Liver (tissue), 3 donors: ENCODE results near the gene SALL1.

ENCODE experiments used
- CTCF ChIP-seq: fragments of 150-350 bp; IDR thresholded peaks from 2 replicates; pipeline ENCODE4 v1.5.1; 2017; ENCODE audit warnings: improper control_type of control experiment, low read depth, low read length; ENCODE audit not compliant: missing input control
- FOXA1 ChIP-seq: IDR thresholded peaks from 2 replicates; pipeline ENCODE4 v1.6.1; 2016; ENCODE audit warnings: antibody characterized with exemption
- JUND ChIP-seq, 2 donors: IDR thresholded peaks; 2 replicates each; pipeline ENCODE4 v1.6.1; 2016; ENCODE audit warnings: antibody characterized with exemption in 2 of 2
- NR2F2 ChIP-seq: IDR thresholded peaks from 2 replicates; pipeline ENCODE4 v1.6.1; 2016; ENCODE audit warnings: antibody characterized with exemption
- RXRA ChIP-seq, 2 donors: IDR thresholded peaks; 2 replicates each; pipeline ENCODE4 v1.6.1; 2017 to 2018; ENCODE audit warnings: antibody characterized with exemption in 2 of 2, mild to moderate bottlenecking in 1 of 2
- TAF1 ChIP-seq: conservative IDR thresholded peaks from 2 replicates; pipeline ENCODE4 v1.6.1; 2016; ENCODE audit warnings: antibody characterized with exemption, mild to moderate bottlenecking
- TF ChIP-seq, protein P1 (sequence below): IDR thresholded peaks from 2 replicates; pipeline ENCODE4 v1.6.1; 2016; ENCODE audit warnings: antibody characterized with exemption
- donor health status: healthy.
- donor health status: healthy.

- TF ChIP-seq, protein P1, sequence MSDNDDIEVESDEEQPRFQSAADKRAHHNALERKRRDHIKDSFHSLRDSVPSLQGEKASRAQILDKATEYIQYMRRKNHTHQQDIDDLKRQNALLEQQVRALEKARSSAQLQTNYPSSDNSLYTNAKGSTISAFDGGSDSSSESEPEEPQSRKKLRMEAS, result no peak
- no peak for TF ChIP-seq CTCF
- no peak for TF ChIP-seq JUND (IDR thresholded peaks at IDR 0.05)
- no peak for TF ChIP-seq FOXA1
- no peak for TF ChIP-seq RXRA (IDR thresholded peaks at IDR 0.05)
- no peak for TF ChIP-seq NR2F2
- no peak for TF ChIP-seq TAF1
Measured at GRCh38 chr16:51141541-51141940, 9.5 kb downstream of the SALL1 start.
